ENCODE measurements around the gene INSC. TPM values are rescaled to one million over a fixed set of nuclear protein-coding genes. Genes with fewer than 3 reads are reported as not detected.

Gene INSC
- total and polyA plus RNA-seq, 11 donors, result 0.19 to 1.5 (median 0.43) TPM; not detected in 1

DNA sequence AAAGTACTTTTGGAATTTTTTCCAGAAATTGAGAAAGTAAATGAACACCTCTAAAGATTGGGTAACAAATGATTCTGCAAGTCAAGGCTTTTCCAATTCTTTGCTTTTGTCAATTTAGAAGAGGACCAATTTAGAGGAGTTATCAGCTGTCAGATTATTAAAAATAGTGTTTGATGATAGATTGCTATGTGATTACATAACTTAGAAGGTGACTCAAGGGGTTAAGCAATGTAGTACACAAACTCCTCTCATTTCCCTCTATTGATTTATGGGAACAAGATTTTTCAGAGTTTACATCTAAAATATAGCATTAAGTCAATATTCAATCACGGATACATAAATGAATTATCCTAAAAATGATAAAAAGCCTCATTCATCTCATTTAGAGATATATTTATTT is 70.3 kb downstream of the INSC start:
- H3K9me3 ChIP-seq, result peaks cover 0 to 6% (median 0%) of the 10 kb centered on the region in 12 donors
- intact Hi-C loops (cut with DNase I), result no loop called here
- H3K27me3 ChIP-seq, result no peaks in the 10 kb centered on the region
- DNase-seq, result no peak
- H3K27ac ChIP-seq, result no peak overlapping the region
- 86 to 96% (median 92%) methylated on average over 1 of the region's 1 CpG for WGBS, 4 donors
- no peak overlapping the region for H3K4me3 ChIP-seq
- no peaks in the 10 kb centered on the region for H3K4me1 ChIP-seq
- TF ChIP-seq, protein P1, sequence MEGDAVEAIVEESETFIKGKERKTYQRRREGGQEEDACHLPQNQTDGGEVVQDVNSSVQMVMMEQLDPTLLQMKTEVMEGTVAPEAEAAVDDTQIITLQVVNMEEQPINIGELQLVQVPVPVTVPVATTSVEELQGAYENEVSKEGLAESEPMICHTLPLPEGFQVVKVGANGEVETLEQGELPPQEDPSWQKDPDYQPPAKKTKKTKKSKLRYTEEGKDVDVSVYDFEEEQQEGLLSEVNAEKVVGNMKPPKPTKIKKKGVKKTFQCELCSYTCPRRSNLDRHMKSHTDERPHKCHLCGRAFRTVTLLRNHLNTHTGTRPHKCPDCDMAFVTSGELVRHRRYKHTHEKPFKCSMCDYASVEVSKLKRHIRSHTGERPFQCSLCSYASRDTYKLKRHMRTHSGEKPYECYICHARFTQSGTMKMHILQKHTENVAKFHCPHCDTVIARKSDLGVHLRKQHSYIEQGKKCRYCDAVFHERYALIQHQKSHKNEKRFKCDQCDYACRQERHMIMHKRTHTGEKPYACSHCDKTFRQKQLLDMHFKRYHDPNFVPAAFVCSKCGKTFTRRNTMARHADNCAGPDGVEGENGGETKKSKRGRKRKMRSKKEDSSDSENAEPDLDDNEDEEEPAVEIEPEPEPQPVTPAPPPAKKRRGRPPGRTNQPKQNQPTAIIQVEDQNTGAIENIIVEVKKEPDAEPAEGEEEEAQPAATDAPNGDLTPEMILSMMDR (IDR thresholded peaks at IDR 0.05), result no peak
- no peak for TF ChIP-seq POLR2A (IDR thresholded peaks at IDR 0.05)
- ATAC-seq, result no peak
- no peaks in the 10 kb centered on the region for H3K36me3 ChIP-seq

GRCh38 chr11:15186146-15186545 is 71.4 kb downstream of the INSC start:
- H3K4me3 ChIP-seq, result no peak overlapping the region
- peaks cover 0 to 6% (median 0%) of the 10 kb centered on the region in 12 donors for H3K9me3 ChIP-seq
- no peak for TF ChIP-seq POLR2A (IDR thresholded peaks at IDR 0.05)
- TF ChIP-seq, protein P1 (IDR thresholded peaks at IDR 0.05), result no peak
- no peak overlapping the region for H3K27ac ChIP-seq
- ATAC-seq (no peak), DNase-seq (no peak)
- no peaks in the 10 kb centered on the region for H3K27me3 ChIP-seq
- intact Hi-C loops (cut with DNase I), result no loop called here
- no peaks in the 10 kb centered on the region for H3K36me3 ChIP-seq
- 63 to 76% (median 70%) methylated on average over 4 of the region's 4 CpGs for WGBS, 4 donors
- no peaks in the 10 kb centered on the region for H3K4me1 ChIP-seq

- 73 to 84% (median 80%) methylated on average over 1 of the region's 1 CpG for WGBS, 4 donors
- intact Hi-C loops (cut with DNase I), result no loop called here
- Histone ChIP-seq H3K27ac (no peak overlapping the region), H3K4me3 (no peak overlapping the region), H3K36me3 (no peaks in the 10 kb centered on the region), H3K27me3 (no peaks in the 10 kb centered on the region), H3K4me1 (no peaks in the 10 kb centered on the region), H3K9me3 (peaks cover 0 to 6% (median 0%) of the 10 kb centered on the region in 12 donors)
- no peak for DNase-seq
- TF ChIP-seq, protein P1 (IDR thresholded peaks at IDR 0.05), result no peak
- no peak for TF ChIP-seq POLR2A (IDR thresholded peaks at IDR 0.05)
- ATAC-seq, result no peak
These were observed 74.5 kb downstream of the INSC start for GRCh38 chr11:15189189-15189588.

DNA sequence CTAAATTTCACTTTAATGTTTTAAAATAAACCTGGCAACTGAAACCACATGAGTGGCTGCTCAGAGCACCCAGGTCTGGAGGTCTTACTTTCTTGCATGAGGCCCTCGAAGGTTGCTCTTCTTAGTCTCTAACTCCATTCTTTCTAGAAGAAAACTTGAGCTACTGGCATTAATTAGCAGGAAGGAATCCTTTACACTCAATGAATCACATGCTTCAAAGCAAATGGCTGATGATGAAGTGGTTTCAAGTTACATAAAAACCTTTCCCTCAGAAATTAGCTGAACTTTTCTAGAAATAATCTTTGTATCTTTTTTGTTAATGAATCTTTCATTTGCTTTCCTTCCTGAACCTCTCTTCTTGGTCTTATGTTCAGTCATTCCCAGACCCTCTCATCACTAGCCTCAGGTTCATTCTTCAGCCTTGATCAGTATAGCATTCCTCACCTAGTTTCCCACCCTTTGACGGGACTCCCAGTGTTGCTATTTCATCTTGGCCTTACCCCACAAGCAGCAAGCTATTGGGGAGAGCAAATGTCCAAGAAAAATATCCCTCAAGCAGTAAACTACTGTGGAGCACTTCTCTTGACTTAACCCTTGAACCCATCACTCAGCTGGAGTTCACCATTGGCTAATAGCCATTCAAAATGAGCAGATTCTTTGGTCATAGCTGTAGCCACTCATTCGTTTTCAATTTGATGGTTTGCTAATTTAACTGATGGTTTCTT is 75.1 kb downstream of the INSC start:
- no peak overlapping the region for H3K4me3 ChIP-seq
- no peaks in the 10 kb centered on the region for H3K4me1 ChIP-seq
- no peaks in the 10 kb centered on the region for H3K36me3 ChIP-seq
- H3K9me3 ChIP-seq, result peaks cover 0 to 6% (median 0%) of the 10 kb centered on the region in 12 donors
- no peaks in the 10 kb centered on the region for H3K27me3 ChIP-seq
- DNase-seq (no peak), ATAC-seq (no peak)
- intact Hi-C loops (cut with DNase I), result no loop called here
- H3K27ac ChIP-seq, result no peak overlapping the region
- WGBS, 4 donors, result 52 to 80% (median 67%) methylated on average over 3 of the region's 3 CpGs
- TF ChIP-seq, protein P1 (IDR thresholded peaks at IDR 0.05), result no peak

Measured in heart left ventricle (tissue), 16 donors.